Stimulated activated CD4-positive, alpha-beta T cell treated with anti-CD3 and anti-CD28 coated beads, Interleukin-1b, Interleukin-23, amount 100 ng/mL, for 24 hours (primary cell): ENCODE data around the gene CHD6.

ENCODE experiments used
- DNase-seq, 4 experiments: peaks; one replicate each; pipeline ENCODE4 v3.0.0-alpha.2; 2020; ENCODE audit warnings: low read depth in 4 of 4, low spot score in 1 of 4

The CHD6 gene, protein sequence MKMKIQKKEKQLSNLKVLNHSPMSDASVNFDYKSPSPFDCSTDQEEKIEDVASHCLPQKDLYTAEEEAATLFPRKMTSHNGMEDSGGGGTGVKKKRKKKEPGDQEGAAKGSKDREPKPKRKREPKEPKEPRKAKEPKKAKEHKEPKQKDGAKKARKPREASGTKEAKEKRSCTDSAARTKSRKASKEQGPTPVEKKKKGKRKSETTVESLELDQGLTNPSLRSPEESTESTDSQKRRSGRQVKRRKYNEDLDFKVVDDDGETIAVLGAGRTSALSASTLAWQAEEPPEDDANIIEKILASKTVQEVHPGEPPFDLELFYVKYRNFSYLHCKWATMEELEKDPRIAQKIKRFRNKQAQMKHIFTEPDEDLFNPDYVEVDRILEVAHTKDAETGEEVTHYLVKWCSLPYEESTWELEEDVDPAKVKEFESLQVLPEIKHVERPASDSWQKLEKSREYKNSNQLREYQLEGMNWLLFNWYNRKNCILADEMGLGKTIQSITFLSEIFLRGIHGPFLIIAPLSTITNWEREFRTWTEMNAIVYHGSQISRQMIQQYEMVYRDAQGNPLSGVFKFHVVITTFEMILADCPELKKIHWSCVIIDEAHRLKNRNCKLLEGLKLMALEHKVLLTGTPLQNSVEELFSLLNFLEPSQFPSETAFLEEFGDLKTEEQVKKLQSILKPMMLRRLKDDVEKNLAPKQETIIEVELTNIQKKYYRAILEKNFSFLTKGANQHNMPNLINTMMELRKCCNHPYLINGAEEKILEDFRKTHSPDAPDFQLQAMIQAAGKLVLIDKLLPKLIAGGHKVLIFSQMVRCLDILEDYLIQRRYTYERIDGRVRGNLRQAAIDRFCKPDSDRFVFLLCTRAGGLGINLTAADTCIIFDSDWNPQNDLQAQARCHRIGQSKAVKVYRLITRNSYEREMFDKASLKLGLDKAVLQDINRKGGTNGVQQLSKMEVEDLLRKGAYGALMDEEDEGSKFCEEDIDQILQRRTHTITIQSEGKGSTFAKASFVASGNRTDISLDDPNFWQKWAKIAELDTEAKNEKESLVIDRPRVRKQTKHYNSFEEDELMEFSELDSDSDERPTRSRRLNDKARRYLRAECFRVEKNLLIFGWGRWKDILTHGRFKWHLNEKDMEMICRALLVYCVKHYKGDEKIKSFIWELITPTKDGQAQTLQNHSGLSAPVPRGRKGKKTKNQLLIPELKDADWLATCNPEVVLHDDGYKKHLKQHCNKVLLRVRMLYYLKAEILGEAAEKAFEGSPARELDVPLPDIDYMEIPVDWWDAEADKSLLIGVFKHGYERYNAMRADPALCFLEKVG (N-terminal part only)

DNA sequence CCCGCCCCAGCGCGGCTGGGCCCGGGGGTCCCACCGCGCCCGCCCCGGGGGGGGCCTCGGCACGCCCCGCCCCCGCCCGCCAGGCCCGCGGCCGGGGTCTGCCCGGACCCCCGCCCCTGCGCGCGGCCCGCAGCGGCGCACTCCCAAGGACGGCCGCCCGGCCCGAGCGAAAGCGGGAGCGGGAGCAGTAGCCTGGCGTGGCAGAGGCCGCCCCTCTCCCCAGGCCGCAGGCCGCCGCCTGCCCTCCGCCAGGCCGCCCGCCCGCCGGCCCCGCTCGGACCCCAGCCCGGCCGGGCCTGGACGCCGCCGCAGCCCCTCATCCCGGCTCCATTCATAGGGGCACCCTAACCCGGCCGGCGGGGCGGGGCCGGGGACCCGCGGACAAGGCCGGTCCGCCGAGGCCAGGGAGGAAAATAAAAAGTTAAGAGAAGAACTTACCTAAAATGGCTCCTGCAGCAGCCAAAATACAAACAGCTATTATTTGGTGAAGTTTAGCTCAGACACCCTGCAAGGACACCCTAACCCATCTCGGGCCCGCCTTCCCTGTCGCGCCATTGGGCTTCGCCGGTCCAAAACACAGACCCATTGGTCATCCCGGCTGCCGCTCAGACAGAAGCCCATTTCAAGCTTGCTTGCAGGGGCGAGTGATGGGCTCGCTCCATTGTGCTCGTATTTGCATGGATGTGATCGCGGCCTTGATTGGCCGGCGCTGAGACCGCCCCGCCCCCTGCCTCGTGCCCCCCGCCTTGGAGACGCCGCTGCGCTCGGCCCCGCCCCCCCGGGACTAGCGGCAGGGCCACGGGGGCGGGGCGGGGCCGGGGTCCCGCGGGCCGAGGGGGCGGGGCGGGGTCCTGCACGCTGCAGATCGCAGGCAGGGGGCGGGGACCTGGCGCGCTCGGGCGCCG is at the start of gene CHD6:
CHD6 (minus strand) TSS at position 476 of the 905 bp plus-strand sequence. CDS start 67,040 bp downstream, outside the sequence.
- DNase-seq = peak; percentile 97 to 98 (median 98)

DNA sequence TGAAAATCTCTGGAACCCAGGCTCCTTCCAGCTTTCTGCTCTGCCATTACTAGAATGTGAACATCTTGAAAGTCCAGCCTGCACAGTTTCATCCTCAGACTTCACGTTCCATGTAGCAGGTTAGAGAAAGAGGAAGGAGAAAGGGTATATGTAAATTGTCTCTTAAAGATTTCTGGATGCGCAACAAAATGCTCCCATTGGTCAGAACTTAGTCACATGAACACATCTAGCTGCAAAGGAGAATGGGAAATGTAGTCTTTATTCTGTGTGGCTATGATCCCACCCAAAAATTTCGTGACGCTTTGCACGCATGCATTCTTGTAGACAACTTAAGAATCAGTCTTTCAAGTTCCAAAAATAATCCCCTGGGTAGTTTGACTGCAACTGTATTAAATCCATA is 46.4 kb upstream of the CHD6 start:
- DNase-seq = no peak

DNA sequence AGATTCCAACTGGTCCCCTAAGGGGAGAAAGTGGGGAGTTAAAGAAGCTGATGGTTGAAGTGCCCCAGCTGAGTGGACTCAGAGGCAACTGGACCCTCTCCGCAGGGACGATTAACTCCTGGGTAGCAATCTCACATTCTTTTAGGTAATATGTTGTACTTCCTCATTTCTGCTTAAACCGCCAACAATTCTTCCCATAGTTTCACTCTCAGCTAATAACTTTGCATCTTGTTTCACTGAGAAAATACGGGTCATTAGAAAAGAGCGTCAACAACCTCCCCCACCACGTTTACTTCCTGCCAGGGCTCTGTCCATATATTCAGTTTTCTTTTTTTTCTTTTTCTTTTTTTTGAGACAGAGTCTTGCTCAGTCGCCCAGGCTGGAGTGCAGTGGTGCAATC is 39.5 kb upstream of the CHD6 start:
- DNase-seq = no peak

DNA sequence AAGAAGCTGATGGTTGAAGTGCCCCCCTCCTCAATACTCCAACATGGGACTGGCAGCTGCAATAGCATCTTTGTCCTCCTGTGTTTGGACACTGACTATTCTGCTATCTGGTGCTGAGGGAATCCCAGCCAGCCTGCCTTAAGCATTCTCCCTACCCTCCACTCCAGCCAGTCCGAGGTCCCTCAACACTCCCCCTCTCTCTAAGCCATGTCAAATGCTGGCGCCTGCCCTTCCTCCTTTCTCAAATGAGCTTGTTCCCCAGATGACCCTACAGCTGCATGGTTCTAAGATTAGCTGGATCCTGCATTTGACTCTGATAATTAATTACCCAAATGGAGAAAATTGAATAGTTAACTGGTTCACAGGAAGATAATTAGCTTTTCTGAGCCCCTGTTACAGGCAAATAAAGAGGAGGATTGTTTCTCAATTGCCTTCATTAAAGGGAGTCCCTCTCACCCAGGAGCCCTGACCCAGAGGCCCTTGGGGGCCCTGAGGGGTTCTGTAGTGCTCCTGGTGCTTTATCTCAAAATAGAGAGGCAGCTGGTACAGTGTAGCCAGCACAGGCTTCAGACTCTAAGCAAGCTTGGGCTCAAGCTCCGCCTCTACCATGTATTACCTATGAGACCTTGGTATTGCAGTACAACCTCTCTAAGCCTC is 37.9 kb upstream of the CHD6 start:
- no peak for DNase-seq

DNA sequence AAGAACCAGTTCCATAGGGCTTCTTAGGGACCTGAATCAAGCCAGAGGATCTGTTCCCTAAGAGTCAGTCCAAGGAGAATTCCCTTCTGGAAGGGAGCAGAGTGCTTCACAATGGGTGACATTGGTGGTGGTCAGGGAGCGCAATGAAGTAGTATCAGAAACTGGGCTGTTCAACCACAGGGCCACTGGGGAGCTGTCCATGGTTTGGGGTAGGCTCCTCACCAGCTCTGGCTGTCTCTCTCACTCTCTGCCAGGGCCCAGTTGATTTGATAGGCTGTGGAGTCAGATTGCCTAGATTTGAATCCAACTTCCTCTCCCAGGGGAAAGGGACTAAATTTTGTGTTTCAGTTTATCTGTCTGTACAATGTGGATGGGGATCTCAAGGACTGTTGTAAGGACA is 36.7 kb upstream of the CHD6 start:
- no peak for DNase-seq

DNA sequence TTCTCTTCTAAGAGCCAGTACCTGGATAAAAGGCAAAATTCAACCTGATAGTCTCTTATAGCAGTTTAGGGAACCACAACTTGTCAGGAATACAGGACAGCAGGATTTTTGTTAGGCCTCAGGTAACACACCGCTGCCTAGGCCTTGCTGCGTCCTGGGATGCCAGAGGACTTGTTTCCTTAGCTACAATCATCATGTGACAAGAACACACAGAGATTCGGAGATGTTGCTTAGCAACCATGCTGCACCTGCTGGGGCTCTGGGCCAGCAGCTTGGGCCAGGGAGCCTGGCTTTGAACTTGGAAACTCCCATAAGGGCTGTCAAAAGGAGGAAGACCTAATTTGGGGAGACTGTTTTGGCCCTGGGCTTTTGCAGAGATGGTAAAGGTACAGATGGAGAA is 36.1 kb upstream of the CHD6 start:
- DNase-seq = no peak

DNA sequence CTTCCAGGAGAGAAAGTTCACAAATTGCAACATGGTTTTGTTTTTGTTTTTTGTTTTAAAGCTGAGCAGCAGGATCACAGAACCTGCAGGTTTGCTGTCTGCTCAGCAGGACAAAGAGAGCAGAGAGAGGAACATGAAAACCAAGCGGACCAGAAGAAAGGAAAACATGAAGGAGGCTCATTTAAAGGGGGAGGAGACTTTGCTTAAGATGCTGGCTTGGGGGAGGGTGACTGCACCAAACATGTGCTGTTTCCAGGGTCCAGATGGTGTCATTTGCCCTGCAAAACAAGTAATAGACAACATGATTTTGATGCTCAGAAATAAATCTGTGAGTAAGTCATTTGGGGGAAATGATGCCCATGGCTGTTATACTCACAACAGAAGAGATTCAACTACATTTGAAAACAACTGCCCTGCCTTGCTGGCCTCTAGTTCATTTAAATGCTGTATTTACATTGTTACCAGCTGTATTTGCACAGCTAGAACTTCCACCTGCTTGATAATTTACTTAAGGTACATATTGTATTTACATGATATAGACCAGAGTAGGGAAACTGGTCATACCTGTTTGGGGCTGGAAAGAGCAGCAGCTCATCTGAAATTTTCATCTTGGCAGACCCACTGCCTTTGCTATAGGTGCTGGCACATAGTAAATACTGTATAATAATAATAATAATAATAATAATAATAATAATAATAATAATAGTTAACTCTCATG is 32.2 kb upstream of the CHD6 start:
- no peak for DNase-seq

DNA sequence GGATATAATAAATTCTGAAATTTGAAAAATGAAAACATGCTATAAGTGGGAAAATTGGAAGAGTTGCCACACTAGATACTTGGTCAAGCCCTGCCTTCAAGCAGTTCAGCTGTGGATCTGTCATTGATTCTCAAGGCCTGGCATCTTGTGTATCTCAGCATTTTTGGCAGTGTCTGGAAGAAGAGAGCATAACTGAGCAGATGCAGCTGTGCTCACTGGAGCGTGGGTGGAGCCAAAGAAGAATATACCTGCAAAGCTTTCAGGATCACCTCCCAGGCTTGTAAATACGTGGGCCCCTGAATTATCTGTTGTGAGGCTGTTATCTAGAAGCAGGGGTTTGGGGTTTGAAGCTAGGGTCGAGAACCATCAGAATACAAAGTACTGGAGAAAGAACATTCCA is 31.3 kb upstream of the CHD6 start:
- DNase-seq = no peak

DNA sequence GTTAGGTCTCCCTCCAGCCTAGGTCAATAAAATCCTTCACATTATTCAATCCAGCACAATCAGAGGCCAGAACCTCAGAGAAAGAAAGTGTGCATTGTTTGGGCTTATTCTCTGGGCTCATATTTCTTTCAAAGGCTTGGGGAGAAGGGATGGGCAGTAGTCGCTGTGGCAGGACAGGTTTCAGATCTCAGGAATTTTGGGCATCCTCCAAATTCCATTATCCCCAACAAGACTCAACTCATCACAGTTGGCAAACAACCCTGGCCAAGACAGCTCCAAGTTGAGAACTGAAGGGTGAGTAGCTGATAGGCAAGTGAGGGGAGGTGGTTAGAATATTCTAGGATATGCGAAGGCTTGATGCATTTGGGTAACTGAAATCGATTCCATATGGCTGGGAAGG is 27.2 kb upstream of the CHD6 start:
- no peak for DNase-seq

DNA sequence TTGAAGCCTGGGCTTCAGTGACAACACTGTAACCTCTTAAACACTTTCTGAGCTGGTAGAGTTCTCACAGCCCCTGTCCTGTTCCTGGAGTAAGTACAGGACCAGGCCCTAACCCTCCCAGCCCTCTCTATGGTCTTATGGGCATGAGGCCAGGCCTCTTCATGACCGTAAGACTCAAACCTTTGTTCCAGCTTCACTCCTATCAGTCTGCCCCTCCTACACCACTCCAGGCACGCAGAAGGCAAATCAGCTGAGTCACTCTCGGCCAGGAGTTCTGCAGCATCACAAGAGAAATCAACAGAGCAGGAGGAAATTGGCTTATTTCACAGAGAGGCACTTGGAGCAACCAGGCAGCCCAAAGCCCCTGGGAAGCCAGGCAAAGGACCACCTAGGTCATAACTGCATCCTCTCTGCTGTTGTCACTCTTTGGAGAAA is 25.3 kb upstream of the CHD6 start:
- DNase-seq = no peak

DNA sequence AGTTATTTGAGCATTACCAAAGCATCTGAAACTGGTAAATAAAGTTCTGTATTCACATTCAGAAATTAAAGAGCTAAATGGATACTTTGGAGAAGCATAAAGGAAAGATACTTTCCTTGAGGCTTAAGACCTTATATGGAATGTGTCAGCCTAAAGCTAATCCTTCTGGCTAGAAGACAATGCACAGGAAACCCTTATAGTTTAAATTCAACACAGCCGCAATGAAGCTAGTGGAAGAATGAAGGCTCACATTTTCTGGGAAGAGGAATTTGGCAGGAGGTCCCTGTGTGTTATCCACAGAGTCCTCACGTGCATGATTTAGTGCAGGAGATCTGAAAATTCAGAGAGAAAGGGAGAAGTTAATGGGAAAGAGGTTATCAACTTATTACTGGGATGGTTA is 21.5 kb upstream of the CHD6 start:
- no peak for DNase-seq

DNA sequence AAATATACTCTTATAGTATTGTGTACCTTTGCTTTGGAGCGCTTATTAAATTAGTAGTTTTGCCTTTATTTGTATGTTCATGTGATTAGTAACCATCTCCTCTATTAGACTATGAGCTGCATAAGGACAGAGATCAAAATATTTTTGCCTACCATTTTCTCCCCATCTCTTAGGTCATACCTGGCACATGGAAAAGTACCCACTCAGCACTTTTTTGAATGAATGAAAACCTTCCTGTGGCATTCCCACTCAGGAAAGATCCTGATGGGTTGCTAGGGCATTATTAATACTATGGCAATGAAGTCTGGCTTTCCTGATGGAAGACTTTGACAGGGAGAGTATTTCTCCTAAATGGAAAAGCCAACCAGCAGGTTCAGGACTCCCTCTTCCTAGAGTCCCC is 20.3 kb upstream of the CHD6 start:
- no peak for DNase-seq

DNA sequence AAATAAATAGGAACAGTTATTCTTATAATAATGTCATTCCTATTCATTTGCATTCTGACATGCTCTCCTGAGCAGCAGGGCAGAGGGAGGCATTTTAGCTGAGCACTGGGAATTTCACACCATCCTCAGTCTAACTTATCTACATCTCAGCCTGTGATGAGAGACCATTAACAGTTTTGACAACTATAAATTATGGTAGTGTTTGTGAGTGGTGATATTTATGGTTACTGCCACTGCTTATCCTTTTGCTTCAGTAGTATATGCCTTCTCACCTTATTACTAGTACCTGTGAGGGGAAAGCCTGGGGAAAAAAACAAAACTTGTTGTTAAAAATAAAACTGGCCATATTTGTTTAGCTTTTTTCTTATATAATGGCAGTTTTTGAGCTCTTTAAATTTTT is 17.0 kb upstream of the CHD6 start:
- DNase-seq = no peak

DNA sequence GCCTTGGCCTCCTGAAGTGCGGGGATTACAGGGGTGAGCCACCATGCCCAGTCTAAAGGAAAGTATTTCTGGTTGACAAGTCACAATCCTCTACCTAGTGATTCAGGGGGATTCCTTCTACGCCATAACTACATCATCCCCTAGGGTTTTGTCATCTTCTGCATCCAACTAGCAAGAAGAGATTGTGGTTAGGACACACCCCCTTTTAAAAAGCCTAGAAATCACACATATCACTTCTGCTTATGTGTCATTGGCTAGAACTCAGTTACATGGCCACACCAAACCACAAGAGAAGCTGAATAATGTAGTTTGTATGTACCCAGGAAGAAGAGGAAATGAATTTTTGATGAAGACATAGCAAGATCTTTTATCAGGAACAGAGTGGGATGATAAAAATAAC is 14.7 kb upstream of the CHD6 start:
- DNase-seq = no peak

DNA sequence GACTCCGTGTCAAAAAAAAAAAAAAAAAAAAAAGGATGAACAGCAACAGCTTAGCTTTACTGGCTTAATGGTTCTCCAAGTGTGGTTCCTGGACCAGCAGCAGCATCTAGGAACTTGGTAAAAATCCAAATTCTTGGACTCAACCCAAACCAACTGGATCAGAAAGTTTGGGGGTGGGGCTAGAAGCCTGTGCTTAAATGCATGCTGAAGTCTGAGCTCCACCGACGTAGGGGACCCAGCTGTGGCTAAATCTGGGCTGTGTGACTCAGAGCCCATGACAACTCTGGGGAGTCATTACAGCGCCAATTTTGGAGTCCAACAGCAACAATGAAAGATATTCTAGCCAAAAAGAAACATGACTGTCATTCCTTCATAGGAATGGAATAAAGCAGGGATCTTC is 13.6 kb upstream of the CHD6 start:
- DNase-seq = no peak

DNA sequence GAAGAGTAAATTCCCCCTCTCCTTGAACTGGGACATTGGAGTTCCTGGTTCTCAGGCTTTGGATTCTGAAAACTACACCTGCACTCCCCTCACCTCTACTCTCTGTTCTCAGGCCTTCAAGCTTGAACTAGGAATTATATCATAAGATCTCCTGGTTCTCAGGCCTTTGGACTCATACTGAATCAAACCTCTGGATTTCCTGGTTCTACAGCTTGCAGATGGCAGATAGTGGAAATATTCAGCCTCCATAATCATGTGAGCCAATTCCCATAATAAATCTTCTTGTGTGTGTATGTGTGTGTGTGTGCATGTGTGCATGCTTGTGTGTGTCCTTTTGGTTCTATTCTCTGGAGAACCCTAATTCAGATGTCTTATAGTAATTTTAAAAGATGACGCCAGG is 12.7 kb upstream of the CHD6 start:
- DNase-seq = no peak

DNA sequence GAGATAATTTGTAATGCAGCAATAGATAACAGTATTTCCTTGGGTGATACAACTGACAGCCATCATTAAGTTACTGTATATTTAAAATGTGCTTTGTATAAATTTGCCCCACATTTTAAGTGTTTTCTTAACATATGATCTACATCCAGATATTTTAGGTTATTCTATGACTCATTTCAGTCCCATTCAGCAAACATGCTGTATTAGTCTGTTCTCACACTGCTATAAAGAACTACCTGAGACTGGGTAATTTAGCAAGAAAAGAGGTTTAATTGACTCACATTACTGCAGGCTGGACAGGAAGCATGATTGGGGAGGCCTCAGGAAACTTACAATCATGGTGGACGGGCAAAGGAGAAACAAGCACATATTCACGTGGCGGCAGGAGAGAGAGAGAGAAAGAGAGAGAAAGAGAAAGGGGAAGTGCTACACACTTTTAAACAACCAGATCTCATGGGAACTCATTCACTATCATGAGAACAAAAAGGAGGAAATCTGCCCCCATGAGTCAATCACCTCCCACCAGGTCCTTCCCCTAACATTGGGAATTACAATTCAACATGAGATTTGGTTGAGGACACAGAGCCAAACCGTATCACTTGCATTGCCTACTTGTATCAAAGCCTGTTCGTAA is 9.6 kb upstream of the CHD6 start:
- no peak for DNase-seq

DNA sequence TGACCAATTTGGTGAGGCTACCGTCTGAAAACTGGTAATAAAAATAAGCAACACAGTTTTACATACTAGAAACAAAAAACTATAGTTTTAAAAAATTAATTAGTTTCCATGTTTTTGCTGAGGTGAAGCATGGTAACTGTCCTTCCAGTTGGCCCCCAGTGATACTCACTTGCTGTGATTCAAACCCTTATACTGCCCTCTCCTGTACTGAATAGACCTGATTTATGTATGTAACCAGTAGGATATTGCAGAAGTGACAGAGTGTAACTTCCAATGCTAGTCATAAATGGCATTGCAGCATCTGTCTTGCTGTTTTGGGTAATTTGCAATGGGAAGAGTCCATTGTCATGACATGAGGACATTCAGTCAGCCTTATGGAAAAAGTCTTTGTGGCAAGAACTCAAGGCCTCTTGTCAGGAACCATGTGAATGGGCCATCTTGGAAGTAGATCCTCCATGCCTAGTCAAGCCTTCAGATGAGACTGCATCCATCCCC is 8.9 kb upstream of the CHD6 start:
- DNase-seq = no peak
